AG04450 (cell line): ENCODE measurements around the gene PLD1. TPM values are rescaled to one million over a fixed set of nuclear protein-coding genes. Genes with fewer than 3 reads are reported as not detected.

Experiments
- CTCF ChIA-PET: fragments of 300-600, 350-600 bp; formaldehyde crosslinking; extraction: SDS; loops from one replicate; lab custom pipeline; 2022; ENCODE audit warnings: antibody characterized with exemption, inconsistent platforms; lab: Charles Lee
- POLR2A ChIA-PET: fragments of 350-600 bp; formaldehyde crosslinking; extraction: SDS; loops from one replicate; lab custom pipeline; 2021; ENCODE audit warnings: antibody characterized with exemption, inconsistent platforms; lab: Yijun Ruan, JAX
- DNase-seq: peaks from one replicate; pipeline ENCODE4 v3.0.0-alpha.2; 2011; ENCODE audit warnings: low read depth, low spot score
- H3K27ac ChIP-seq: one replicate; pipeline ENCODE4 v1.5.1; 2012; ENCODE audit warnings: low read depth, low read length, control low read depth
- H3K27me3 ChIP-seq: one replicate; pipeline ENCODE4 v1.6.0; 2012; ENCODE audit warnings: low read length; ENCODE audit not compliant: control insufficient read depth, insufficient read depth
- H3K4me3 ChIP-seq: 2 replicates; pipeline ENCODE4 v1.5.1; 2011; ENCODE audit warnings: mild to moderate bottlenecking, low read depth, low read length, control low read depth
- H3K9me3 ChIP-seq: 2 replicates; pipeline ENCODE4 v1.5.1; 2012; ENCODE audit warnings: low read length; ENCODE audit not compliant: control insufficient read depth, insufficient read depth
- polyA plus RNA-seq: library from polyadenylated mRNA; depleted of rRNA; stranded (reverse); fragments of >200 nt; gene quantifications from 2 replicates; pipeline ENCODE4 v1.2.3, GENCODE V29; 2011
- TF ChIP-seq, protein P1 (sequence below): IDR thresholded peaks from 2 replicates; pipeline ENCODE4 v1.5.1; 2011; ENCODE audit warnings: low read depth, low read length, control low read depth, inconsistent platforms

Gene PLD1
- polyA plus RNA-seq, 1 experiment: 20.2 TPM

DNA sequence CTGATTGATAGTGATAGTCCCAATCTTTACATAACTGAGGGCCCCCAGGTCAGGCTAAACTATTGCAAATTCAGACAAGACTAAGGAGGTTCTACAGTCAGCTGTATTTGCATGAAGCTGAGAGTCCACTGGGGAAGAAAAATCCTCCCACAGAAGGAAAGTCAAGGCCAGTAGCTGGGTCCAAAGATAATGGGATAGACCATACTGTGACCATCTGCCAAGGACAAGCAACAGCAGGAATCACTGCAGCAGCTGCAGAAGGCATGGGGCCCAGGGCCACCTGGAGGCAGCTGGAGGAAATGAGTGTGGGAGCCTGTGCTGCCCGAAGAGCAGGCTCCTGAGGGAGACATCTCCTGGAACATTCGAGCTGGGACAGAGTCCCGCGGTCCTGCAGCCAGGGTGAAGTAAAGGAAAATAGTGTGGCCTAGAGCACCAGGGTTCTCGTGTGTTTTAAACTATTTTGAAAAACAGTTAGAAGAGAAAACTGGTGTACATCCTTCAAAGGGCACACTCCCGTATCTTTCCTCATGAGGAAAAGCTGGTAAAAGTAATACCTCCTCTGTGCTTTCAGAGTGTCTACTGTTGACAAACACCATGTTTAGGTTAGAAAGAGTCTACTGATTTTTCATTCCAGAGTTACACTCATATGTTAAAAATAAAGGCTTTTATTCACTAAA is 19.7 kb upstream of the PLD1 start:
- H3K9me3 ChIP-seq: no peaks in the 10 kb centered on the region
- H3K27ac ChIP-seq: no peak overlapping the region
- CTCF ChIA-PET: interaction anchor here (0.8 to 4.1 kb wide), 14 partner anchors 10 to 868 kb away, joined by 3 to 26 read pairs (median 5); partner anchors contain the start of gene PLD1
- DNase-seq: no peak
- no peak overlapping the region for H3K4me3 ChIP-seq
- H3K27me3 ChIP-seq: no peaks in the 10 kb centered on the region
- POLR2A ChIA-PET: no interaction called here
- TF ChIP-seq, protein P1, sequence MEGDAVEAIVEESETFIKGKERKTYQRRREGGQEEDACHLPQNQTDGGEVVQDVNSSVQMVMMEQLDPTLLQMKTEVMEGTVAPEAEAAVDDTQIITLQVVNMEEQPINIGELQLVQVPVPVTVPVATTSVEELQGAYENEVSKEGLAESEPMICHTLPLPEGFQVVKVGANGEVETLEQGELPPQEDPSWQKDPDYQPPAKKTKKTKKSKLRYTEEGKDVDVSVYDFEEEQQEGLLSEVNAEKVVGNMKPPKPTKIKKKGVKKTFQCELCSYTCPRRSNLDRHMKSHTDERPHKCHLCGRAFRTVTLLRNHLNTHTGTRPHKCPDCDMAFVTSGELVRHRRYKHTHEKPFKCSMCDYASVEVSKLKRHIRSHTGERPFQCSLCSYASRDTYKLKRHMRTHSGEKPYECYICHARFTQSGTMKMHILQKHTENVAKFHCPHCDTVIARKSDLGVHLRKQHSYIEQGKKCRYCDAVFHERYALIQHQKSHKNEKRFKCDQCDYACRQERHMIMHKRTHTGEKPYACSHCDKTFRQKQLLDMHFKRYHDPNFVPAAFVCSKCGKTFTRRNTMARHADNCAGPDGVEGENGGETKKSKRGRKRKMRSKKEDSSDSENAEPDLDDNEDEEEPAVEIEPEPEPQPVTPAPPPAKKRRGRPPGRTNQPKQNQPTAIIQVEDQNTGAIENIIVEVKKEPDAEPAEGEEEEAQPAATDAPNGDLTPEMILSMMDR: peak; percentile 76

DNA sequence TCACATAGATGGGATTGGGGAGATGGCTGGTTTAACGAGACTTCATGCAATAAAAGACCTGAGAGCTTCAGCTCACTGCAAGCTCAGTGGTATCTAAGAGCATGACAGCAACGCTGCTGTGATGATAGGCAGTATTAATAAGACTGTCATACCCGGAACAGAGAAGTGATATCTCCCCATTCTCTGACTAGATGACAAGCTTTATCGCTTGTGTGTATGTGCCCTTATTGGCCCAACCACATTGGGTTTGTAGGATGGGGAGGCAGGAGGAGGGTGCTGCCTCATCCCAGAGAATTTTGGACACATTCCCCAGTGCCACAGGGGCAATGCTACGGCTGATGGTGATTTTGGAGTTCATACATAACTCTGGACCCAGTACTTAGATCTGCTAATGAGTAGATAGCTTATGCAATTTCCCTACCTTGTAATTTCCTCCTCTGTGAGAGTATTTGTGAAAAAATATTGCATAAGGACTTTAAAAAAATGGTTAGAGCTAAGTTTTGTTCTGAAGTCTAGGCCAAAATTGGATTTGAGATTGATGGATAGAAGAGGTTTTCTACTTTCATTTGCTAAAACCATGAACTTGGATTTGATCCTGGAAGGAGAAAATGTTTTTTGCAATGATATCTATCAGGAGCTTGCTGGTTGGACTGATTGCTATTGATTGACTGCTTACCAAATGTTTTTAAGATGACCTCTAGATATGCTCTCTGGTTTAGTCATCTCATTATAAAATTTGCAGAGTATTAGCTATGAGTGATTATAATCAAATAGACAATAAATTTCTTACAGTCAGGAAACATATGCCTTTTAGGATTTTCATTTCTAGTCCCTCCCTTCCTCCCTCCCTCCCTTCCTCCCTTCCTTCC is 18.9 kb upstream of the PLD1 start:
- no peak for DNase-seq
- H3K4me3 ChIP-seq: no peak overlapping the region
- CTCF ChIA-PET: interaction anchor here (0.7 to 4.1 kb wide), 14 partner anchors 10 to 867 kb away, joined by 3 to 26 read pairs (median 5); partner anchors contain the start of gene PLD1
- POLR2A ChIA-PET: no interaction called here
- H3K9me3 ChIP-seq: no peaks in the 10 kb centered on the region
- no peak overlapping the region for H3K27ac ChIP-seq
- TF ChIP-seq, protein P1: no peak
- no peaks in the 10 kb centered on the region for H3K27me3 ChIP-seq

DNA sequence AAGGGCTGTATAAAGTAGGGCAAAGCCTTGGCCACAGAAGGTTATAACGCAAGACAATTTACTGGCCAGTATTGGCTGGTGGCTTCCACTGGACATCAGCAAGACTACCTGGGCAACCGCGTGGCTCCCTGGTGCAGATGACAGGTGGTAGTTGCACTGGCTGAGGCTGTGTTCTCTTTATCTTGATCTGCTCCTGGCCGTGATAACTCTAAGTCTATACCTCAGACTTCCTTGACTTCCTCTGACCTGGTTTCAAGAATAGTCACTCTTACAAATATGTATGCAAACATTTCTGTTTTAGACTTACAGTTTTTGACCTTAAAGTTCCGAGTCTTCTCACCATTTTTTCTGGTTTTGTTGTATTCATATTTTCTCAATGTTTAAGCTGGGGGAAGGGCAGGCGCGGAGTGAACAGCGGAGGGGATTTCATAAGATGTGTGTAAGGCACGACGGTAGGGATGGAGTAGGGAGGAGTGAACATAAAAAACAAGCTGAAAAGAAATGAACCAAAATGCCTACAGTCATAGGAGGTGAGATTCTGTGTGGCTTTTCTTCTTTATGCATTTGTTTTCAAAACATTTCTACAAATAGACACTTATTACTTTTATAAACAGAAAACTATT is 17.7 kb upstream of the PLD1 start:
- TF ChIP-seq, protein P1: no peak
- ChIA-PET POLR2A (no interaction called here), CTCF (interaction anchor here (1.0 to 4.1 kb wide), 3 partner anchors 11 to 183 kb away, joined by 4 to 26 read pairs (median 18); no protein-coding TSS in a partner anchor)
- Histone ChIP-seq H3K27me3 (no peaks in the 10 kb centered on the region), H3K27ac (no peak overlapping the region), H3K4me3 (no peak overlapping the region), H3K9me3 (no peaks in the 10 kb centered on the region)
- DNase-seq: no peak

DNA sequence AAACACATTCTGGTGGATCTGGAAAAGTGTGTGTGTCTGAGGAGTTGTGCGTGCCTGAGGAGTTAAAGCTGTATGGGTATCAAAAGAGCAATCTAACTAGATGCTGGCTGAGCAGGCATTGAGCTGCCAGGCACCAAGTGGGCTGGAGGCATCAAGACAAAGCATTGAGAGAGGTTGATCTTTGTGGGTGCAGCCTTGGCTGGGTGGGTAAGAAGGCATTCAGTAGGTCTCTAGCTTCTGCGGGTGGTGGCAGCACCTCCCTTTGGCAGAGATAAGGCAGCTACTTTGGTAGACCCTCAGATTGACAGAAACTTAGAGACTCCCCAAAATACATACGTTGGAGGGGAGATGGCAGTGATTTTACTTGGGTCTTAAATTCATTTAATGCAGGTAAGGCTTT is 17.1 kb upstream of the PLD1 start:
- no peak overlapping the region for H3K27ac ChIP-seq
- ChIA-PET POLR2A (interaction anchor here (0.7 kb wide), 1 partner anchor 178 kb away, joined by 7 read pairs; no protein-coding TSS in a partner anchor), CTCF (interaction anchor here (0.7 to 1.0 kb wide), 3 partner anchors 181 to 506 kb away, joined by 3 to 5 read pairs (median 3); no protein-coding TSS in a partner anchor)
- TF ChIP-seq, protein P1: no peak
- no peak for DNase-seq
- H3K27me3 ChIP-seq: no peaks in the 10 kb centered on the region
- H3K9me3 ChIP-seq: no peaks in the 10 kb centered on the region
- H3K4me3 ChIP-seq: no peak overlapping the region
